WTC11 (cell line): Measurements from ENCODE around the gene GNB5. TPM values are rescaled to one million over a fixed set of nuclear protein-coding genes. Genes with fewer than 3 reads are reported as not detected.

Source experiments
- ATAC-seq: fragments of 200-7000 bp; cut with Tn5 transposase; 2 replicates; pipeline ENCODE4 v1.10.0; 2021; ENCODE audit warnings: mild to moderate bottlenecking, moderate library complexity
- CTCF ChIA-PET: fragments of 300-600 bp; sonication (Branson Sonifier 250); formaldehyde crosslinking; loops from one replicate; lab custom pipeline; 2021; ENCODE audit warnings: antibody characterized with exemption; lab: Charles Lee
- POLR2A ChIA-PET: fragments of 350-600 bp; sonication (Branson Sonifier 250); formaldehyde crosslinking; loops from one replicate; lab custom pipeline; 2021; ENCODE audit warnings: antibody characterized with exemption; lab: Charles Lee
- DNase-seq: peaks from one replicate; pipeline ENCODE4 v3.0.0; 2021; ENCODE audit warnings: low spot score
- H3K27ac Mint-ChIP-seq: 2 replicates; pipeline ENCODE4 v1.8.0; 2021; ENCODE audit warnings: mixed read lengths
- H3K27me3 Mint-ChIP-seq: 2 replicates; pipeline ENCODE4 v1.8.0; 2021; ENCODE audit warnings: low read depth, mild to moderate bottlenecking, moderate library complexity, mixed read lengths
- H3K36me3 Mint-ChIP-seq: 2 replicates; pipeline ENCODE4 v1.8.0; 2021; ENCODE audit warnings: mixed read lengths
- H3K4me1 Mint-ChIP-seq: 2 replicates; pipeline ENCODE4 v1.8.0; 2022; ENCODE audit warnings: mixed read lengths
- H3K4me3 Mint-ChIP-seq: 2 replicates; pipeline ENCODE4 v1.8.0; 2021; ENCODE audit warnings: mild to moderate bottlenecking, moderate library complexity, mixed read lengths
- H3K9me3 Mint-ChIP-seq: 2 replicates; pipeline ENCODE4 v1.8.0; 2021; ENCODE audit warnings: mixed read lengths
- ATF2 ChIP-seq: sonication (generic); formaldehyde crosslinking; IDR thresholded peaks from 2 replicates; pipeline ENCODE4 v1.8.1; 2022; ENCODE audit warnings: low read depth, missing genetic modification reagents, borderline replicate concordance
- ETV6 ChIP-seq: sonication (generic); formaldehyde crosslinking; IDR thresholded peaks from 2 replicates; pipeline ENCODE4 v1.8.1; 2022; ENCODE audit warnings: mild to moderate bottlenecking, missing genetic modification reagents
- FOXJ3 ChIP-seq: sonication (generic); formaldehyde crosslinking; IDR thresholded peaks from 2 replicates; pipeline ENCODE4 v1.9.0; 2021; ENCODE audit warnings: missing genetic modification reagents, mild to moderate bottlenecking, borderline replicate concordance
- MAX ChIP-seq: sonication (generic); formaldehyde crosslinking; IDR thresholded peaks from 2 replicates; pipeline ENCODE4 v1.8.0; 2022; ENCODE audit warnings: mild to moderate bottlenecking, missing genetic modification reagents
- MLX ChIP-seq: sonication (generic); formaldehyde crosslinking; IDR thresholded peaks from 2 replicates; pipeline ENCODE4 v1.8.1; 2023; ENCODE audit warnings: mild to moderate bottlenecking, missing genetic modification reagents, moderate library complexity
- NFATC4 ChIP-seq: fragments of 250-450 bp; sonication (Bioruptor Pico); IDR thresholded peaks from 2 replicates; pipeline ENCODE4 v1.9.0; 2021; ENCODE audit warnings: mild to moderate bottlenecking
- NFE2L1 ChIP-seq: sonication (generic); formaldehyde crosslinking; IDR thresholded peaks from 2 replicates; pipeline ENCODE4 v1.8.1; 2023; ENCODE audit warnings: missing genetic modification reagents
- SP1 ChIP-seq: sonication (generic); formaldehyde crosslinking; conservative IDR thresholded peaks from 2 replicates; pipeline ENCODE4 v1.8.1; 2022; ENCODE audit warnings: missing genetic modification reagents
- ZBTB21 ChIP-seq: sonication (generic); formaldehyde crosslinking; IDR thresholded peaks from 2 replicates; pipeline ENCODE4 v1.8.1; 2023; ENCODE audit warnings: mild to moderate bottlenecking, missing genetic modification reagents, borderline replicate concordance
- ZNF423 ChIP-seq: fragments of 250-450 bp; sonication (Bioruptor Pico); IDR thresholded peaks from 2 replicates; pipeline ENCODE4 v2.1.2; 2022; ENCODE audit warnings: mild to moderate bottlenecking, moderate library complexity
- ZNF512 ChIP-seq: sonication (generic); formaldehyde crosslinking; IDR thresholded peaks from 2 replicates; pipeline ENCODE4 v1.8.1; 2022; ENCODE audit warnings: missing genetic modification reagents, borderline replicate concordance
- total RNA-seq: library from RNA; stranded (reverse); gene quantifications from 3 replicates; pipeline ENCODE4 v1.2.3, GENCODE V29; 2021
- TF ChIP-seq, protein P1 (sequence below): sonication (generic); formaldehyde crosslinking; conservative IDR thresholded peaks from 2 replicates; pipeline ENCODE4 v1.8.1; 2022; ENCODE audit warnings: mild to moderate bottlenecking, missing genetic modification reagents
- TF ChIP-seq, protein P2 (sequence below): sonication (generic); formaldehyde crosslinking; IDR thresholded peaks from 2 replicates; pipeline ENCODE4 v1.8.0; 2023; ENCODE audit warnings: mild to moderate bottlenecking, missing genetic modification reagents
- TF ChIP-seq, protein P3 (sequence below): fragments of 250-450 bp; sonication (Bioruptor Pico); IDR thresholded peaks from 2 replicates; pipeline ENCODE4 v1.9.0; 2021; ENCODE audit warnings: moderate library complexity, mild to moderate bottlenecking, inconsistent platforms, borderline replicate concordance
- TF ChIP-seq, protein P4 (sequence below): sonication (generic); formaldehyde crosslinking; conservative IDR thresholded peaks from 2 replicates; pipeline ENCODE4 v1.8.1; 2023; ENCODE audit warnings: mild to moderate bottlenecking, low read depth, missing genetic modification reagents, moderate library complexity

Gene GNB5
- total RNA-seq, 1 experiment from 2014 or later: 37.0 TPM

- ChIA-PET CTCF (interaction anchor here (5.3 kb wide), 1 partner anchor 30 kb away, joined by 32 read pairs; no protein-coding TSS in a partner anchor), POLR2A (interaction anchor here (0.6 kb wide), 1 partner anchor 978 kb away, joined by 5 read pairs; no protein-coding TSS in a partner anchor)
- TF ChIP-seq NFATC4 (CRISPR knock-in tag): no peak
- TF ChIP-seq ZNF512: no peak
- no peak for TF ChIP-seq ZBTB21 (CRISPR knock-in tag)
- TF ChIP-seq, protein P1, sequence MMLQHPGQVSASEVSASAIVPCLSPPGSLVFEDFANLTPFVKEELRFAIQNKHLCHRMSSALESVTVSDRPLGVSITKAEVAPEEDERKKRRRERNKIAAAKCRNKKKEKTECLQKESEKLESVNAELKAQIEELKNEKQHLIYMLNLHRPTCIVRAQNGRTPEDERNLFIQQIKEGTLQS (CRISPR knock-in tag): no peak
- TF ChIP-seq, protein P2, sequence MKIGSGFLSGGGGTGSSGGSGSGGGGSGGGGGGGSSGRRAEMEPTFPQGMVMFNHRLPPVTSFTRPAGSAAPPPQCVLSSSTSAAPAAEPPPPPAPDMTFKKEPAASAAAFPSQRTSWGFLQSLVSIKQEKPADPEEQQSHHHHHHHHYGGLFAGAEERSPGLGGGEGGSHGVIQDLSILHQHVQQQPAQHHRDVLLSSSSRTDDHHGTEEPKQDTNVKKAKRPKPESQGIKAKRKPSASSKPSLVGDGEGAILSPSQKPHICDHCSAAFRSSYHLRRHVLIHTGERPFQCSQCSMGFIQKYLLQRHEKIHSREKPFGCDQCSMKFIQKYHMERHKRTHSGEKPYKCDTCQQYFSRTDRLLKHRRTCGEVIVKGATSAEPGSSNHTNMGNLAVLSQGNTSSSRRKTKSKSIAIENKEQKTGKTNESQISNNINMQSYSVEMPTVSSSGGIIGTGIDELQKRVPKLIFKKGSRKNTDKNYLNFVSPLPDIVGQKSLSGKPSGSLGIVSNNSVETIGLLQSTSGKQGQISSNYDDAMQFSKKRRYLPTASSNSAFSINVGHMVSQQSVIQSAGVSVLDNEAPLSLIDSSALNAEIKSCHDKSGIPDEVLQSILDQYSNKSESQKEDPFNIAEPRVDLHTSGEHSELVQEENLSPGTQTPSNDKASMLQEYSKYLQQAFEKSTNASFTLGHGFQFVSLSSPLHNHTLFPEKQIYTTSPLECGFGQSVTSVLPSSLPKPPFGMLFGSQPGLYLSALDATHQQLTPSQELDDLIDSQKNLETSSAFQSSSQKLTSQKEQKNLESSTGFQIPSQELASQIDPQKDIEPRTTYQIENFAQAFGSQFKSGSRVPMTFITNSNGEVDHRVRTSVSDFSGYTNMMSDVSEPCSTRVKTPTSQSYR (CRISPR knock-in tag): no peak
- no peak for TF ChIP-seq MAX
- TF ChIP-seq, protein P3, sequence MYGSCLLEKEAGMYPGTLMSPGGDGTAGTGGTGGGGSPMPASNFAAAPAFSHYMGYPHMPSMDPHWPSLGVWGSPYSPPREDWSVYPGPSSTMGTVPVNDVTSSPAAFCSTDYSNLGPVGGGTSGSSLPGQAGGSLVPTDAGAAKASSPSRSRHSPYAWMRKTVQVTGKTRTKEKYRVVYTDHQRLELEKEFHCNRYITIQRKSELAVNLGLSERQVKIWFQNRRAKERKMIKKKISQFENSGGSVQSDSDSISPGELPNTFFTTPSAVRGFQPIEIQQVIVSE (CRISPR knock-in tag): no peak
- no peak for TF ChIP-seq ETV6
- no peak for TF ChIP-seq MLX (CRISPR knock-in tag)
- TF ChIP-seq ATF2 (CRISPR knock-in tag): no peak
- no peak for TF ChIP-seq NFE2L1 (CRISPR knock-in tag)
- TF ChIP-seq, protein P4, sequence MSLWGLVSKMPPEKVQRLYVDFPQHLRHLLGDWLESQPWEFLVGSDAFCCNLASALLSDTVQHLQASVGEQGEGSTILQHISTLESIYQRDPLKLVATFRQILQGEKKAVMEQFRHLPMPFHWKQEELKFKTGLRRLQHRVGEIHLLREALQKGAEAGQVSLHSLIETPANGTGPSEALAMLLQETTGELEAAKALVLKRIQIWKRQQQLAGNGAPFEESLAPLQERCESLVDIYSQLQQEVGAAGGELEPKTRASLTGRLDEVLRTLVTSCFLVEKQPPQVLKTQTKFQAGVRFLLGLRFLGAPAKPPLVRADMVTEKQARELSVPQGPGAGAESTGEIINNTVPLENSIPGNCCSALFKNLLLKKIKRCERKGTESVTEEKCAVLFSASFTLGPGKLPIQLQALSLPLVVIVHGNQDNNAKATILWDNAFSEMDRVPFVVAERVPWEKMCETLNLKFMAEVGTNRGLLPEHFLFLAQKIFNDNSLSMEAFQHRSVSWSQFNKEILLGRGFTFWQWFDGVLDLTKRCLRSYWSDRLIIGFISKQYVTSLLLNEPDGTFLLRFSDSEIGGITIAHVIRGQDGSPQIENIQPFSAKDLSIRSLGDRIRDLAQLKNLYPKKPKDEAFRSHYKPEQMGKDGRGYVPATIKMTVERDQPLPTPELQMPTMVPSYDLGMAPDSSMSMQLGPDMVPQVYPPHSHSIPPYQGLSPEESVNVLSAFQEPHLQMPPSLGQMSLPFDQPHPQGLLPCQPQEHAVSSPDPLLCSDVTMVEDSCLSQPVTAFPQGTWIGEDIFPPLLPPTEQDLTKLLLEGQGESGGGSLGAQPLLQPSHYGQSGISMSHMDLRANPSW (CRISPR knock-in tag): no peak
- no peak for TF ChIP-seq SP1 (CRISPR knock-in tag)
- no peak for TF ChIP-seq FOXJ3 (CRISPR knock-in tag)
- no peak for TF ChIP-seq ZNF423 (CRISPR knock-in tag)
- H3K4me3 Mint-ChIP-seq: no peak overlapping the region
- H3K36me3 Mint-ChIP-seq: no peaks in the 10 kb centered on the region
- no peak for ATAC-seq
- DNase-seq: no peak
- no peaks in the 10 kb centered on the region for H3K9me3 Mint-ChIP-seq
- peaks cover 51% of the 10 kb centered on the region for H3K27me3 Mint-ChIP-seq
- H3K4me1 Mint-ChIP-seq: peaks cover 20% of the 10 kb centered on the region
- no peak overlapping the region; the same call in 1 of the 2 replicates for H3K27ac Mint-ChIP-seq
Observed at GRCh38 chr15:52109559-52110451, 81.4 kb downstream of the GNB5 start.
